Neuronal stem cell (in vitro differentiated cells): ENCODE data around the gene RIMKLB.

Experiments
- DNase-seq: peaks from one replicate; pipeline ENCODE4 v3.0.0-alpha.2; 2013; ENCODE audit warnings: low spot score
- H2AFZ ChIP-seq: one replicate; pipeline ENCODE4 v1.6.1; 2013; ENCODE audit warnings: mild to moderate bottlenecking, low read length, inconsistent platforms
- H2AK5ac ChIP-seq: 2 replicates; pipeline ENCODE4 v1.6.1; 2013; ENCODE audit warnings: low read depth, mild to moderate bottlenecking, inconsistent platforms, low read length, moderate library complexity, mixed read lengths
- H2BK120ac ChIP-seq: 2 replicates; pipeline ENCODE4 v1.6.1; 2013; ENCODE audit warnings: low read depth, mild to moderate bottlenecking, inconsistent platforms, low read length, moderate library complexity, mixed read lengths
- H2BK12ac ChIP-seq: one replicate; pipeline ENCODE4 v1.6.1; 2013; ENCODE audit warnings: low read length, inconsistent platforms
- H2BK15ac ChIP-seq: 2 replicates; pipeline ENCODE4 v1.6.1; 2013; ENCODE audit warnings: mild to moderate bottlenecking, low read length, inconsistent platforms, mixed read lengths
- H2BK5ac ChIP-seq: one replicate; pipeline ENCODE4 v1.6.1; 2013; ENCODE audit warnings: inconsistent platforms, mild to moderate bottlenecking, low read length, moderate library complexity
- H3K14ac ChIP-seq: one replicate; pipeline ENCODE4 v1.6.1; 2013; ENCODE audit warnings: low read length, inconsistent platforms
- H3K18ac ChIP-seq: 2 replicates; pipeline ENCODE4 v1.6.1; 2013; ENCODE audit warnings: low read length, inconsistent platforms
- H3K23ac ChIP-seq: 2 replicates; pipeline ENCODE4 v1.6.1; 2013; ENCODE audit warnings: low read depth, mild to moderate bottlenecking, mixed read lengths, low read length, inconsistent platforms; ENCODE audit not compliant: poor library complexity
- H3K27ac ChIP-seq: replicated peaks from 3 replicates; pipeline ENCODE4 v1.5.1; 2013; ENCODE audit warnings: low read length, inconsistent platforms
- H3K27me3 ChIP-seq, 3 experiments: 2 replicates each; pipeline ENCODE4 v1.6.1; 2013; ENCODE audit warnings: low read length in 3 of 3, mild to moderate bottlenecking in 2 of 3, inconsistent platforms in 1 of 3, low read depth in 1 of 3, mixed read lengths in 1 of 3, moderate library complexity in 1 of 3; ENCODE audit not compliant: control insufficient read depth in 3 of 3, insufficient read depth in 3 of 3
- H3K36me3 ChIP-seq, 2 donors: replicated peaks in 1 of 2; 2 replicates each; pipeline ENCODE4 v1.6.1; 2013; ENCODE audit warnings: low read length in 2 of 2; ENCODE audit not compliant: control insufficient read depth in 2 of 2, insufficient read depth in 2 of 2
- H3K4ac ChIP-seq: 2 replicates; pipeline ENCODE4 v1.6.1; 2013; ENCODE audit warnings: inconsistent platforms, mild to moderate bottlenecking, low read length, moderate library complexity
- H3K4me1 ChIP-seq, 2 donors: 1 replicate in 1 of 2; 2 replicates in 1 of 2; pipeline ENCODE4 v1.6.1; 2013; ENCODE audit warnings: low read length in 2 of 2, low read depth in 1 of 2; ENCODE audit not compliant: control insufficient read depth in 2 of 2, insufficient read depth in 1 of 2
- H3K4me2 ChIP-seq: one replicate; pipeline ENCODE4 v1.6.1; 2013; ENCODE audit warnings: mild to moderate bottlenecking, low read length, inconsistent platforms; ENCODE audit not compliant: insufficient read depth, poor library complexity, severe bottlenecking
- H3K4me3 ChIP-seq, 2 donors: 2 replicates each; pipeline ENCODE4 v1.5.1; 2013; ENCODE audit warnings: low read length in 2 of 2, mild to moderate bottlenecking in 2 of 2, inconsistent platforms in 1 of 2, moderate library complexity in 1 of 2
- H3K79me1 ChIP-seq: one replicate; pipeline ENCODE4 v1.6.1; 2013; ENCODE audit warnings: low read depth, mild to moderate bottlenecking, inconsistent platforms, low read length, moderate library complexity
- H3K9ac ChIP-seq: one replicate; pipeline ENCODE4 v1.6.1; 2013; ENCODE audit warnings: mild to moderate bottlenecking, low read depth, low read length, inconsistent platforms; ENCODE audit not compliant: poor library complexity
- H3K9me3 ChIP-seq, 2 donors: replicated peaks in 1 of 2; 2 replicates each; pipeline versions ENCODE3 to v1.6.1; 2013; ENCODE audit warnings: low read length in 2 of 2, mild to moderate bottlenecking in 2 of 2, inconsistent platforms in 1 of 2, low read depth in 1 of 2, mixed read lengths in 1 of 2, moderate library complexity in 1 of 2; ENCODE audit not compliant: control insufficient read depth in 2 of 2, insufficient read depth in 1 of 2
- H4K8ac ChIP-seq: one replicate; pipeline ENCODE4 v1.6.1; 2013; ENCODE audit warnings: low read depth, mild to moderate bottlenecking, inconsistent platforms, low read length, moderate library complexity
- H4K91ac ChIP-seq: one replicate; pipeline ENCODE4 v1.6.1; 2013; ENCODE audit warnings: low read length, low read depth, mild to moderate bottlenecking, inconsistent platforms; ENCODE audit not compliant: poor library complexity
- WGBS, 2 donors: extraction: QIAGEN DNeasy Blood & Tissue Kit; methylation state at CpG; one replicate each; pipeline ENCODE4 v1.1.7; 2013; ENCODE audit warnings: missing lambda C conversion rate in 2 of 2, mixed read lengths in 1 of 2; ENCODE audit not compliant: insufficient read length in 2 of 2, insufficient replicate concordance in 1 of 2; ENCODE audit errors: extremely low coverage in 2 of 2; 5-methylcytosine and 5-hydroxymethylcytosine counted together

The RIMKLB gene

GRCh38 chr12:8701046-8701660 lies 3.4 kb downstream of the RIMKLB start:
- no peak overlapping the region for H3K27ac ChIP-seq
- no peak overlapping the region for H2AFZ ChIP-seq
- H3K79me1 ChIP-seq = peaks cover 6% of the 10 kb centered on the region
- H3K23ac ChIP-seq = no peak overlapping the region
- no peak overlapping the region for H3K14ac ChIP-seq
- no peaks in the 10 kb centered on the region for H3K9me3 ChIP-seq
- H2BK120ac ChIP-seq = no peak overlapping the region
- no peaks in the 10 kb centered on the region for H3K27me3 ChIP-seq
- H2BK5ac ChIP-seq = no peak overlapping the region
- no peak overlapping the region for H3K4ac ChIP-seq
- no peak overlapping the region for H2AK5ac ChIP-seq
- whole genome bisulfite sequencing, 2 donors = 100% methylated on average over 1 to 2 of the region's 6 CpGs
- H4K8ac ChIP-seq = no peak overlapping the region
- no peak overlapping the region for H3K18ac ChIP-seq
- no peak overlapping the region for H4K91ac ChIP-seq
- no peak for DNase-seq
- H3K4me2 ChIP-seq = no peak overlapping the region
- H2BK12ac ChIP-seq = no peak overlapping the region
- peaks cover 4 to 17% of the 10 kb centered on the region in 2 donors for H3K4me1 ChIP-seq
- H3K36me3 ChIP-seq = peaks cover 0 to 57% of the 10 kb centered on the region in 2 donors
- H2BK15ac ChIP-seq = no peak overlapping the region
- no peak overlapping the region for H3K4me3 ChIP-seq
- H3K9ac ChIP-seq = no peak overlapping the region

- Histone ChIP-seq H2BK120ac (no peak overlapping the region), H3K9me3 (no peaks in the 10 kb centered on the region), H3K36me3 (peaks cover 0 to 64% of the 10 kb centered on the region in 2 donors), H3K4ac (no peak overlapping the region), H4K91ac (no peak overlapping the region), H3K4me3 (no peak overlapping the region), H3K27me3 (no peaks in the 10 kb centered on the region), H3K4me2 (no peak overlapping the region), H3K79me1 (peaks cover 8% of the 10 kb centered on the region), H4K8ac (no peak overlapping the region), H2BK5ac (no peak overlapping the region), H3K4me1 (peaks cover 2 to 13% of the 10 kb centered on the region in 2 donors), H2AFZ (no peak overlapping the region), H3K14ac (no peak overlapping the region), H3K9ac (no peak overlapping the region), H2BK12ac (no peak overlapping the region), H3K18ac (no peak overlapping the region), H2AK5ac (no peak overlapping the region), H3K23ac (no peak overlapping the region), H2BK15ac (no peak overlapping the region), H3K27ac (no peak overlapping the region)
- no CpG with 5 or more reads among the region's 4 CpGs for WGBS, 2 donors
- no peak for DNase-seq
Observed at GRCh38 chr12:8702159-8702558, 4.4 kb downstream of the RIMKLB start.

GRCh38 chr12:8709124-8709830 lies 11.5 kb downstream of the RIMKLB start:
- no peak overlapping the region for H3K9ac ChIP-seq
- H3K27ac ChIP-seq = no peak overlapping the region
- H3K36me3 ChIP-seq = peaks cover 5 to 76% of the 10 kb centered on the region in 2 donors
- no peak overlapping the region for H3K4me2 ChIP-seq
- H2BK120ac ChIP-seq = no peak overlapping the region
- H2BK5ac ChIP-seq = no peak overlapping the region
- no peaks in the 10 kb centered on the region for H3K9me3 ChIP-seq
- H2AFZ ChIP-seq = no peak overlapping the region
- H4K8ac ChIP-seq = no peak overlapping the region
- H3K23ac ChIP-seq = no peak overlapping the region
- H3K4me3 ChIP-seq = no peak overlapping the region
- H3K27me3 ChIP-seq = no peaks in the 10 kb centered on the region
- no peak overlapping the region for H2BK15ac ChIP-seq
- H4K91ac ChIP-seq = no peak overlapping the region
- H3K14ac ChIP-seq = no peak overlapping the region
- no peak overlapping the region for H2AK5ac ChIP-seq
- no peaks in the 10 kb centered on the region for H3K4me1 ChIP-seq
- DNase-seq = no peak
- H3K18ac ChIP-seq = no peak overlapping the region
- no peak overlapping the region for H3K4ac ChIP-seq
- WGBS, 2 donors = no CpG with 5 or more reads among the region's 6 CpGs
- peaks cover 10% of the 10 kb centered on the region for H3K79me1 ChIP-seq
- no peak overlapping the region for H2BK12ac ChIP-seq

GRCh38 chr12:8712572-8712971 lies 14.8 kb downstream of the RIMKLB start:
- Histone ChIP-seq H4K91ac (no peak overlapping the region), H3K23ac (no peak overlapping the region), H3K9ac (no peak overlapping the region), H3K4me3 (no peak overlapping the region), H3K4ac (no peak overlapping the region), H2BK5ac (no peak overlapping the region), H4K8ac (no peak overlapping the region), H2AFZ (no peak overlapping the region), H3K9me3 (no peaks in the 10 kb centered on the region), H2BK15ac (no peak overlapping the region), H3K79me1 (peaks cover 8% of the 10 kb centered on the region), H3K4me1 (no peaks in the 10 kb centered on the region), H3K27me3 (no peaks in the 10 kb centered on the region), H3K36me3 (peaks cover 5 to 86% of the 10 kb centered on the region in 2 donors), H3K14ac (no peak overlapping the region), H2AK5ac (no peak overlapping the region), H3K4me2 (no peak overlapping the region), H3K27ac (no peak overlapping the region), H3K18ac (no peak overlapping the region), H2BK120ac (no peak overlapping the region), H2BK12ac (no peak overlapping the region)
- no peak for DNase-seq
- WGBS, 2 donors = no CpG with 5 or more reads among the region's 2 CpGs
